ENCODE measurements around the gene RAMAC. TPM values are rescaled to one million over a fixed set of nuclear protein-coding genes. Genes with fewer than 3 reads are reported as not detected.
"Not testable (repeated sequence)": the region's sequence is repeated elsewhere in the genome, so short reads cannot be mapped to it uniquely, and the experiment has no call there.

Gene RAMAC
- 22.0 and 23.3 TPM in 2 replicates for total RNA-seq (2014; rRNA removed; shearing (Covaris generic))
- polyA plus RNA-seq (2014; cell fraction: nucleus; rRNA removed): 8.2 and 9.5 TPM in 2 replicates

DNA sequence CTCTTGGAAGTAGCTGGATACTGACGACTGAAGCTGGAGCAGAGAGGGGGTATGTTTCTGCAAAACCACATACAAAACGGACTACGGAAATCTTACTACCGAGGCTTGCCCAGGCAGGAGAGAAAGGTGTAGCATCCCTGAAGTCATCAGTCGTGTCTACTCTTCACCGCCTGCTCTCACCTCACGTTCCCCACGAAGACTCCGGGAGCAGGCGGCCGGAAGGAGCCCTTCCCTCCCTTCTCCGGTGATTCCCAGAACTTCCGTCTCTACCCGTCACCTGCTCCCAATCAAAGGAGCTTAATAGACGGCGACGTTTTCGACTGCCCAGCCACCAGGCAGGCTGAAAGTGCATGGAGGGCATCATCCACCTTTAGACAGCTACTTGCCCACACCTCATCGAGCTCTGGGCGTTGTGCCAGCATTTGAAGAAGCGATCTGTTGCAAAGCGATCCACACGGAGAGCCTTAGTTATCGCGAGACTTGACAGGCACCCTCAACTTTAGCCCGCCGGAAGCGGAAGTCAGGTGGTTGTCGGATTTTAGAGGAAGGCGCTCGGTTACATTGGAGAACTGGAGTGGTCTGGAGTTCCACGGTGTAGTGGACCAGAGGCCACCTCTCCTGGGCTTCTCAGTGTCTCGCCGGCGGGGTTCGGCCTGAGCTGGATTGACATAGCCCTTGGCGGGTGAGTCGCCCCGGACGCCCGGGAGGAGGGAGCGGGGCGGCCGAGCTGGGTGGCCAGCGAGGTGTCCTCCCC, at the start of gene RAMAC:
Gene RAMAC, plus strand, starts transcription at position 523 of the 754 bp plus-strand sequence. CDS start 2,809 bp downstream, outside the sequence.
- DNase-seq (ENCODE audit: extremely low read depth, low read depth): peak; percentile 93

GRCh38 chr15:82936966-82937711, 48.9 kb upstream of the RAMAC start:
- DNase-seq (ENCODE audit: extremely low read depth, low read depth): peak; percentile 69

- no peak for DNase-seq (ENCODE audit: extremely low read depth, low read depth)
Observed at GRCh38 chr15:82937712-82938058, 48.3 kb upstream of the RAMAC start.

DNA sequence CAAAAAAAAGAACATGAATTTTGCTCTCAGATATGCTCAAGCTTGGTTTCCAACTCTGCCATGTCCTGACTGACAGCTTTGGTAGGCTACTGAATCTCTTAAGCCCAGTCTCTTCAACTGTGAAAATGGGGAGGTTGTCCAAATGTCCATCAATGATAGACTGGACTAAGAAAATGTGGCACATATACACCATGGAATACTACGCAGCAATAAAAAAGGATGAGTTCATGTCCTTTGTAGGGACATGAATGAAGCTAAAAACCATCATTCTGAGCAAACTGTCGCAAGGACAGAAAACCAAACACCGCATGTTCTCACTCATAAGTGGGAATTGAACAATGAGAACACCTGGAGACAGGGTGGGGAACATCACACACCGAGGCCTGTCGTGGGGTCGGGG, 46.3 kb upstream of the RAMAC start:
- DNase-seq (ENCODE audit: extremely low read depth, low read depth): not testable (repeated sequence)

- peak; percentile 7 for DNase-seq (ENCODE audit: extremely low read depth, low read depth)
Observed at GRCh38 chr15:82942691-82943090, 43.3 kb upstream of the RAMAC start.

DNA sequence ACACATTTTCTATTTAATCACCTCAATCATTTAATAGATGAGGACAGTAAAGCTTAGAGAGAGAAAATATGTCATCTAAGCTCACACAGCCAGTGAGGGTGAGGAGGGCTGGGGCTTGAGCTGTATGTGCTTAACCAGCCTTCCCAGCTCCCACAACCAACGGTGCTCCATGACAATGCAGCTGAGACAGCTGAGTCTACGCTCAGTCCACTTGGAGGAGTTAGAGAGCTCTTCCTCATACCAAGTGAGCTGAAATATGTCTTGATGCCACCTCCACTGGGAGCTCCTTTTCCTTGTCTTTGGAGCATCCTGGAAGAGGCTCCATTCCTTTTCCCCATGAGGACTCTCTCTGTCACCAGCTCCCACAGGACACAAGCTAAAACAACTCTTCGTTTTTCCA, 42.8 kb upstream of the RAMAC start:
- no peak for DNase-seq (ENCODE audit: extremely low read depth, low read depth)

DNA sequence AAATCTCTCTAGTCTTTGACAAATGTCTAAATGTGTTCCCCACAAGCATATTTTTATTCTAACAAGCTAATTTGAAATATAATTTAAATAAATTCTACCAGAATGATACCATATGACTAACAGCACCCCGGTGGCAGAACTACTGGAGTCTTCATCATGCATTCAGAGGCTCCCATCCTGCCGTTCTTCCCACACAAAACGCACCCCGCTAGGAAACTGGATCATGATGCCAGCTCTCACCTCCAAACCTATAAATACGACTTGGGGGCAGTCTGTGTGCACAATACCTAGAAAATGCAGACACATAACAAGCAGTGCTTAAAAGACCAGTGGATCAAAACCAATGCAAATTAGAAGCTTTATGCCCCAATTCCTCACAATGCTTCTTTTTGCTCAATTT, 42.0 kb upstream of the RAMAC start:
- DNase-seq (ENCODE audit: extremely low read depth, low read depth): no peak

GRCh38 chr15:82944821-82945220, 41.2 kb upstream of the RAMAC start:
- DNase-seq (ENCODE audit: extremely low read depth, low read depth): no peak

GRCh38 chr15:82945326-82945725, 40.7 kb upstream of the RAMAC start:
- DNase-seq (ENCODE audit: extremely low read depth, low read depth): no peak

GRCh38 chr15:82946155-82946701, 39.8 kb upstream of the RAMAC start:
- no peak for DNase-seq (ENCODE audit: extremely low read depth, low read depth)

- no peak for DNase-seq (ENCODE audit: extremely low read depth, low read depth)
Observed at GRCh38 chr15:82950295-82950694, 35.7 kb upstream of the RAMAC start.

- DNase-seq (ENCODE audit: extremely low read depth, low read depth): no peak
Observed at GRCh38 chr15:82950746-82951370, 35.2 kb upstream of the RAMAC start.

DNA sequence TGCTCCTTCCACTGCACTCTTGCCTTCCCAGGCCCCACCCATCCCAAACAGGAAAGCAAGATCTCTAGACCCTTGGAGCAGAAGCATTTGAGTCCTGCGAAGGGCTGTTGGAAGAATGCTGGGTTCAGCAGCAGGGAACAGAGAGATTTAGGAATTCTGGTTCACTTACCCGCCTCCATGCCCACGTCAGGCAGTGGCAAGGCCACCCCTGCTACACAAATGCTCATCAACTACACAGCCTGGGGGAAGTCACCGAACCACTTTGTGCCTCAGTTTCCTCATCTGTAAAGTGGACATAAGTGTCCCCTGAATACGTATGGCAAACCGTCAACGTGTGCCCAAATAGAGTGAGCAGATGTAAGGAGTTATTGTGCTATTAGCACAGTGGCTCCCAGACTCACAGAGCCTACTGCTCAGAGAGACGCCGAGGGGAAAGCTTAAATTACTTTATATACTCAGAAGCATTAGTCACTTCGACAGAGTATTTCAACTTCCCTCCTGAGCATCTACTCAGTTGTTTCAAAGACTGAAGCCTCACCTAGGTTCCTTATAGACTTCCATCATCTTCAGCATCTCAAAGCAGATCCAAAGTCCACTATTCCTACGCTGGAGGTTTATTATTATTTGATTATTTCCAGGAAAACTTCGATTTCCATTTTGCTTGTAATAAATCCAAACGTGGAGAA, 34.4 kb upstream of the RAMAC start:
- DNase-seq (ENCODE audit: extremely low read depth, low read depth): no peak

GRCh38 chr15:82952158-82953081, 33.6 kb upstream of the RAMAC start, which contains the start of gene HOMER2:
HOMER2 (minus strand) TSS chr15:82952720; CDS start chr15:82952535, 185 bp downstream.
- no peak for DNase-seq (ENCODE audit: extremely low read depth, low read depth)

DNA sequence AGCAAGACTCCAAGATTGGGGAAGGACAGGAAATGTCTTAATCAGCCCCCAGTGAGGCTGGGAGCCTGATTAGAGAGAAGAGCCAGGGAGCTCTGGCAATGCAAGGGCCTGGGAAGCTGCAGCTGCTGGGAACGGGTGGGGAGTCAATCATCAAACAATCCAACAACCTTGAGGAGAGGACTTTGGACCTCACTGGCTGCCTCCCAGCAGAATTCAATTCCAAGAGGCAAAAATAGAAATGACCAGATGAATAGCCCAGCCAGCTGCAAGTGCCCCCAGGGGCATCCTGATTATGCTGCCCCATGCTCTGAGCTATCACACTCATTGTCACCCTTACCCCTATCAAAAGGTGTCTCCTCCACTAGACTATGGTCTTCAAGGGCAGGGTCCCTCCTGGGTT, 27.4 kb upstream of the RAMAC start:
- no peak for DNase-seq (ENCODE audit: extremely low read depth, low read depth)

DNA sequence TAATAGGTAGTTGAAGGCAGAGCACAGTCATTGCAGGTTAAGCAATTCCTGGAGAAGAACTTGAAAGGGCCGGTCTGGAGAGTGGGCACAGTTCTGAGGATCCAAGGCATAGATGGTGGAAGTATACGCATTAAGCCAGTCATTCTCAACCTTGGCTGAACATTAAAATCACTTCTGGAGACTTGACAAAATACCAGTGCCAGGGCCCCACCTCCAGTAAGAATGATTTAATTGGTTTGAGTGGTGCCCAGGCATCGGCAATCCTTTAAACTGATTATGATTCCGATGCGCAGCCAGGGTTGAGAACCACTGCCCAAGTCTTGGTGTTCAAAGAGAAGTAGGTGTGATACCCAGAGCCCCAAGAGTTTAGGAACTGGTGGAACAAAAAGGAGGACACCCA, 26.6 kb upstream of the RAMAC start:
- no peak for DNase-seq (ENCODE audit: extremely low read depth, low read depth)

- no peak for DNase-seq (ENCODE audit: extremely low read depth, low read depth)
Observed at GRCh38 chr15:82960766-82961165, 25.2 kb upstream of the RAMAC start.

DNA sequence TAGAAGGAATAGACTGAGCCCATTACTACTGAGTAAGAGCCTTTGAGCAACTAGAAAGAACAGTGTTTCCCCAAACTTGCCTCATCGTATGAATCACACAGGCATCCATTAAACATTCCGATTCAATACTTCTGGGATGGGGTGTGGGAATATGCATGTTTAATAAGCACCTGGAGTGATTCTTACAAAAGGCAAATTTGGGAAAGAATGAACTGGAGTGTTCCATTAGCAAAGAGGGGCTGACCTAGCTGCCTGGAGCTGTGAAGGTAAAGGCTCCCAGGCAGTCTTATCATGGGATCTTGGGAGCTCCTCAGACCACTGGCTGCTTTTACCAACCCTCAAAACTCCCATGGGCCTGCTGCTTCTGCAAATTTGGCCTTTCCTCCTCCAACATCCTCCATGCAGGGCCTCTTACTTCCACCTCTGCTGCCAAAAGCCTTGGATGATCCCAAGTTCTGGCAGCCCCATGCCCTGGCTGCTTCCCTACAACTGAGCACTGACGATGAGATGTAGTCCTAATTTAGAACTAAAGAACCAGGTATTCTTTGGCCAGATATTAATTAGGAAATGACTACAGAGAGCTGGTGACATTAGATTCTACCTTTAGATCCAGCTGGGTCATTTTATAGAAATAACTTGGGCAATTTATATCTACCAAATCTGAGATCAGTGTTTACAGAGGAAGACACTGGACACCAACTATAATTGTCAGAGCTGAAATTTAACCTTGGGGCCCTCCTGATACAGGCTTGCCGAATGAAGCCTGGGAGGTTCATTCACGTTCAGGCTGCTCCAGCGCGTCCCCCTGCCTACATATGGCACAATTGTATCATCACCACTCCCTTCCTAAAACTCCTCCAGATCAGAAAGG, 22.3 kb upstream of the RAMAC start:
- DNase-seq (ENCODE audit: extremely low read depth, low read depth): no peak

- no peak for DNase-seq (ENCODE audit: extremely low read depth, low read depth)
Observed at GRCh38 chr15:82964890-82965289, 21.1 kb upstream of the RAMAC start.
